IPS-20b (cell line): ENCODE results near the gene RBM3.
"Not testable (repeated sequence)": the region's sequence is repeated elsewhere in the genome, so short reads cannot be mapped to it uniquely, and the experiment has no call there.

ENCODE experiments used
- H3K27ac ChIP-seq: one replicate; pipeline ENCODE4 v1.5.1; 2013; ENCODE audit warnings: low read length
- H3K27me3 ChIP-seq: 2 replicates; pipeline ENCODE4 v1.6.1; 2013; ENCODE audit warnings: mild to moderate bottlenecking, low read length, inconsistent platforms; ENCODE audit not compliant: insufficient read depth
- H3K36me3 ChIP-seq: 2 replicates; pipeline ENCODE4 v1.6.1; 2013; ENCODE audit warnings: low read depth, mild to moderate bottlenecking, inconsistent platforms, low read length, moderate library complexity; ENCODE audit not compliant: insufficient read depth
- H3K4me1 ChIP-seq: 2 replicates; pipeline ENCODE4 v1.6.1; 2013; ENCODE audit warnings: mild to moderate bottlenecking, control low read depth, inconsistent platforms, low read length, moderate library complexity; ENCODE audit not compliant: insufficient read depth
- H3K4me3 ChIP-seq: 2 replicates; pipeline ENCODE4 v1.5.1; 2013; ENCODE audit warnings: mild to moderate bottlenecking, low read length, inconsistent platforms
- H3K9ac ChIP-seq: 2 replicates; pipeline ENCODE4 v1.6.1; 2013; ENCODE audit warnings: low read depth, mild to moderate bottlenecking, inconsistent platforms, low read length, moderate library complexity
- H3K9me3 ChIP-seq: 2 replicates; pipeline ENCODE4 v1.6.1; 2013; ENCODE audit warnings: mild to moderate bottlenecking, low read depth, low read length, inconsistent platforms; ENCODE audit not compliant: insufficient read depth

Gene RBM3

DNA sequence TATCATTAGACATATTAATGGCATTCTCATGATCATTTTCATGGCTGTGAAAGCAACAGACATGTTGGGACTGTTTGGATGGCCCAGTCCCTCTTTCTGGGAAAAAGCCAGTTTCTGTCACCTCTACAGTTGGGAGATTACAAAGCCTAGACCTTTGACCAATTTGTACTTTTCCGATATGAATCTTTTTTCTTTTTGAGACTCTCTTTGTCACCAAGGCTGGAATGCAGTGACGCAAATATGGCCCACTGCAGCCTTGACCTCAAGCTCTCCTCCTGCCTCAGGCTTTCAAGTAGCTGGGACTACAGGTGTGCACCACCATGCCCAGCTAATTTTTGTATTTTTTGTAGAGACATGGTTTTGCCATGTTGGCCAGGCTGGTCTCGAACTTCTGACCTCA is 25.4 kb upstream of the RBM3 start:
- H3K27ac ChIP-seq = no peak overlapping the region
- H3K9me3 ChIP-seq = no peaks in the 10 kb centered on the region
- H3K9ac ChIP-seq = no peak overlapping the region
- H3K36me3 ChIP-seq = peaks cover 4% of the 10 kb centered on the region; the same call in 1 of the 2 replicates
- no peaks in the 10 kb centered on the region for H3K4me1 ChIP-seq
- H3K27me3 ChIP-seq = no peaks in the 10 kb centered on the region
- H3K4me3 ChIP-seq = no peak overlapping the region

DNA sequence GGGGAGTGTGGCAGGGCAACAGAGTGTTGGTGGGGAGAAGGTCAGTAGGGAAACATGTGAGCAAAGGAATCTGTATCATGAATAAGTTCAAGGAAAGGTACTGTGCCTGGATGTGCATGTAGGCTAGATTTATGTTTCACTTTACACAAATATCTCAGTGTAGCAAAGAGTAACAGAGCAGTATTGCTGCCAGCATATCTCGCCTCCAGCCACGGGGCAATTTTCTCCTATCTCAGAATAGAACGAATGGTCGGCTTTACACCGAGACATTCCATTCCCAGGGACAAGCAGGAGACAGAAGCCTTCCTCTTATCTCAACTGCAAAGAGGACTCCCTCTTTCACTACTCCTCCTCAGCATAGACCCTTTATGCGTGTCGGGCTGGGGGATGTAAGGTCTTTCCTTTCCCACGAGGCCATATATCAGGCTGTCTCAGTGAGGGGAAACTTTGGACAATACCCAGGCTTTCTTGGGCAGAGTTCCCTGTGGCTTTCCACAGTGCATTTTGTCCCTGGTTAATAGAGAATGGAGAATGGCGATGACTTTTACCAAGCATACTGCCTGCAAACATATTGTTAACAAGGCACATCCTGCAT is 18.5 kb upstream of the RBM3 start:
- not testable (repeated sequence) for H3K36me3 ChIP-seq, H3K4me1 ChIP-seq, H3K27me3 ChIP-seq, H3K9me3 ChIP-seq, H3K27ac ChIP-seq, H3K4me3 ChIP-seq, H3K9ac ChIP-seq

DNA sequence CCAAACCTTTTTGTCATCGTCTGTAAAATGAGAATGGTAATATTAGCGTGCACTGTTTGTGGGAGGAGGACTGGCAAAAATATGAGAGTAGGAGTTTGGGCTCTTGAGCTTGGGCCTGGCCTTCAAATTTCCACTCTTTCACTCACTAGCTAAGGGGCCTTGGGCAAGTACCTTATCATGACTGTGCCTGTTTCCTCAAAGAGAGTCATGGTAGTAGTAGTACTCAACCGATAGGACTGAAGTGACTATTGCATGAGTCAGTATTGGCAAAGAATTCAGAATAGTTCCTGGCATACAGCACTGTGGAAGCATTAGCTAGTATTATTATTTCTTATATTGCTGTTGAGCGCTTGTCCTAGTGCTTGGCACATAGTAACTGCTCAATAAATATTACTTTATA is 16.0 kb upstream of the RBM3 start:
- no peak overlapping the region for H3K27ac ChIP-seq
- no peaks in the 10 kb centered on the region for H3K27me3 ChIP-seq
- no peaks in the 10 kb centered on the region for H3K4me1 ChIP-seq
- H3K9ac ChIP-seq = no peak overlapping the region
- H3K9me3 ChIP-seq = no peaks in the 10 kb centered on the region
- no peaks in the 10 kb centered on the region for H3K36me3 ChIP-seq
- no peak overlapping the region for H3K4me3 ChIP-seq

- Histone ChIP-seq H3K9ac (no peak overlapping the region), H3K4me3 (no peak overlapping the region), H3K36me3 (no peaks in the 10 kb centered on the region), H3K27ac (no peak overlapping the region), H3K4me1 (no peaks in the 10 kb centered on the region), H3K9me3 (no peaks in the 10 kb centered on the region), H3K27me3 (no peaks in the 10 kb centered on the region)
Measured at GRCh38 chrX:48559636-48560035, 14.6 kb upstream of the RBM3 start.

DNA sequence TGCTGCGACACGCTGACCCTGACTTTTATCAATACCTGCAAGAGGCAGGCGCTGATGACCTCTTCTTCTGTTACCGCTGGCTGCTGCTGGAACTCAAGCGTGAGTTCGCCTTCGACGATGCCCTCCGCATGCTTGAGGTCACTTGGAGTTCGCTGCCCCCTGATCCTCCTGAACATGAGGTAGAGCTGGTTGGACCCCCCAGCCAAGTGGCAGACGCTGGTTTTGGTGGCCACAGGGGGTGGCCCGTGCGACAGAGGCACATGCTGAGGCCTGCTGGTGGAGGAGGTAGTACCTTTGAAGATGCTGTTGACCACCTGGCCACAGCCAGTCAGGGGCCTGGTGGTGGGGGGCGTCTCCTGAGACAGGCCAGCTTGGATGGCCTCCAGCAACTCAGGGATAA is 14.2 kb upstream of the RBM3 start:
- Histone ChIP-seq H3K27me3 (no peaks in the 10 kb centered on the region), H3K9me3 (no peaks in the 10 kb centered on the region), H3K4me3 (no peak overlapping the region), H3K4me1 (no peaks in the 10 kb centered on the region), H3K9ac (no peak overlapping the region), H3K27ac (no peak overlapping the region), H3K36me3 (no peaks in the 10 kb centered on the region)

DNA sequence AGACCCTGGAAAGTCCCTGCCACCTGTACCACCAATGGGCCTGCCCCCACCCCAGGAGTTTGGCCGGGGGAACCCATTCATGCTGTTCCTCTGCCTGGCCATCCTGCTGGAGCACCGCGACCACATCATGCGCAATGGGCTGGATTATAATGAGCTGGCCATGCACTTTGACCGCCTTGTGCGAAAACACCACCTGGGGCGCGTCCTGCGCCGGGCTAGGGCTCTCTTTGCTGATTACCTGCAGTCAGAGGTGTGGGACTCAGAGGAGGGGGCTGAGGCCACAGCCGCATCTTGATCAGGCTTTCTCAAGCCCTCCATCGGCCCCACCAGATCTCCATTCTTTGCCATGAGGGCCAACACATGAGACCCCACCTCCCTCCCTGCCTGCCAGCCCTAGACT is 13.6 kb upstream of the RBM3 start:
- no peak overlapping the region for H3K4me3 ChIP-seq
- no peaks in the 10 kb centered on the region for H3K36me3 ChIP-seq

GRCh38 chrX:48569958-48570357 is 4.3 kb upstream of the RBM3 start:
- Histone ChIP-seq H3K27me3 (no peaks in the 10 kb centered on the region), H3K4me1 (no peaks in the 10 kb centered on the region), H3K36me3 (peaks cover 2% of the 10 kb centered on the region; the same call in 1 of the 2 replicates), H3K9ac (no peak overlapping the region), H3K9me3 (no peaks in the 10 kb centered on the region), H3K4me3 (no peak overlapping the region), H3K27ac (no peak overlapping the region)

More for the DNA sequence above, 13.6 kb upstream of the RBM3 start:
- Histone ChIP-seq H3K27me3 (no peaks in the 10 kb centered on the region), H3K4me1 (no peaks in the 10 kb centered on the region), H3K9ac (no peak overlapping the region), H3K27ac (no peak overlapping the region), H3K9me3 (no peaks in the 10 kb centered on the region)

DNA sequence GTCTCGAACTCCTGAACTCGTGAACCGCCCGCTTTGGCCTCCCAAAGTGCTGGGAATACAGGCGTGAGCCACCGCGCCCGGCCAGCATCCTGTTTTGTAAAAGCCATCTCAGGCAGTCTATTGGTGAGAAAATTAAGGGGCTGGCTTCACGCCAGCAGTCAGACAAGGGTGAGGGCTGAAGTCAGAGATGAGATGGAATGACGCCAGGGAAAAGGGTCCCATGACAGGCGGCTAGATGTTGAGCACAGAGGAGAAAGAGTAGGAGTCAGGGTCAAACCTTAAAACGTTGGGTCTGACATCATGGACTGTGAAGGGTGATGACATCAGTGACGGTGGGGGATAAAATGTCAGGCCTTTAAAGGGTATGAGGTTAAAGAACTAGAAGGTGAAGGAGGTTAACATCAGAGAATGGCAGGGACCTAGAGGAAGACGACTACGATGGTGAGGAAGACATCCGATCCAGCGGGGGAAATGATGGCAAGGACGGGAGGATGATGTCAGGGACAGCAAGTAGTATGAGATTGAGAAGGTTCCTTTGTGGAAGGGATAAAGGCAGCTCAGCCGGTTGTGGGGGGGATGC is 504 bp upstream of the RBM3 start:
- H3K4me1 ChIP-seq = peaks cover 7% of the 10 kb centered on the region; the same call in 1 of the 2 replicates
- H3K27me3 ChIP-seq = no peaks in the 10 kb centered on the region
- H3K9ac ChIP-seq = peak overlapping the region; percentile 98; the same call in 1 of the 2 replicates
- H3K4me3 ChIP-seq = peak overlapping the region; percentile 94
- H3K36me3 ChIP-seq = peaks cover 40% of the 10 kb centered on the region
- peak overlapping the region; percentile 97 for H3K27ac ChIP-seq
- H3K9me3 ChIP-seq = no peaks in the 10 kb centered on the region

GRCh38 chrX:48575642-48576041 is 1.4 kb downstream of the RBM3 start:
- H3K4me3 ChIP-seq = peak overlapping the region; percentile 94
- peak overlapping the region; percentile 98 for H3K9ac ChIP-seq
- no peaks in the 10 kb centered on the region for H3K27me3 ChIP-seq
- H3K4me1 ChIP-seq = peaks cover 7% of the 10 kb centered on the region; the same call in 1 of the 2 replicates
- H3K9me3 ChIP-seq = no peaks in the 10 kb centered on the region
- H3K36me3 ChIP-seq = peaks cover 53% of the 10 kb centered on the region
- H3K27ac ChIP-seq = no peak overlapping the region

- H3K9me3 ChIP-seq = no peaks in the 10 kb centered on the region
- no peaks in the 10 kb centered on the region for H3K27me3 ChIP-seq
- peak overlapping the region; percentile 94; the same call in 1 of the 2 replicates for H3K4me3 ChIP-seq
- H3K4me1 ChIP-seq = peaks cover 7% of the 10 kb centered on the region; the same call in 1 of the 2 replicates
- no peak overlapping the region for H3K27ac ChIP-seq
- H3K9ac ChIP-seq = peak overlapping the region; percentile 98; the same call in 1 of the 2 replicates
- peaks cover 53% of the 10 kb centered on the region for H3K36me3 ChIP-seq
Measured at GRCh38 chrX:48576108-48576507, 1.8 kb downstream of the RBM3 start.

- Histone ChIP-seq H3K9me3 (no peaks in the 10 kb centered on the region), H3K27me3 (no peaks in the 10 kb centered on the region), H3K4me3 (no peak overlapping the region), H3K4me1 (peaks cover 7% of the 10 kb centered on the region; the same call in 1 of the 2 replicates), H3K27ac (no peak overlapping the region), H3K36me3 (peaks cover 53% of the 10 kb centered on the region), H3K9ac (no peak overlapping the region)
Measured at GRCh38 chrX:48578661-48579128, 4.4 kb downstream of the RBM3 start.

DNA sequence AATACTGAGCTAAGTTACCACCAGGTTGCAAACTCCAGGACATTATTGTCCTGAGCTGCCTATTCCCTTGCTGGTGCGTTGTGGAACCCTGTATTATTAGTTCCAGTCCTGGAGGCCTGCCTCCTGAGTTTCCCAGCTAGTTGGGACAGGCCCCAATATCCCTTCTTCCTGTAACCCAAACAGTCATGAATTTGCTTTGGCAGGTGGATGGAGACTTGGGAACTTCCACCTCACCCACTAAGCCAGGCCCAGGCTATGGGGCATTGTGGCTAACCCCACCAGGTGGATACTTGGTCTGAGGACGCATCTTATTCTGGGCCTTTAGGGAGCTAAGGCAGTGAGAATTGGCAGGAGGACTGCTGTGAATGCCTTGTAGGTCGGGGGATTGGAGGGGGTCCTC is 5.0 kb downstream of the RBM3 start:
- H3K9ac ChIP-seq = no peak overlapping the region
- H3K27me3 ChIP-seq = no peaks in the 10 kb centered on the region
- H3K27ac ChIP-seq = no peak overlapping the region
- peaks cover 7% of the 10 kb centered on the region; the same call in 1 of the 2 replicates for H3K4me1 ChIP-seq
- H3K36me3 ChIP-seq = peaks cover 53% of the 10 kb centered on the region
- no peak overlapping the region for H3K4me3 ChIP-seq
- H3K9me3 ChIP-seq = no peaks in the 10 kb centered on the region
